Stimulated activated CD4-positive, alpha-beta T cell treated with anti-CD3 and anti-CD28 coated beads, Interleukin-2, amount 100 ng/mL, for 24 hours (primary cell): ENCODE data around the gene CHST11.

Source experiments
- DNase-seq, 2 donors: peaks; one replicate each; pipeline ENCODE4 v3.0.0-alpha.2; 2020

CHST11 gene

GRCh38 chr12:104590022-104590421, 133.3 kb downstream of the CHST11 start:
- DNase-seq, result no peak

- no peak for DNase-seq
Measured at GRCh38 chr12:104591257-104591885, 134.6 kb downstream of the CHST11 start.

GRCh38 chr12:104593482-104593881, 136.7 kb downstream of the CHST11 start:
- DNase-seq, result no peak

GRCh38 chr12:104596134-104596799, 139.5 kb downstream of the CHST11 start:
- no peak for DNase-seq

GRCh38 chr12:104596898-104597843, 140.4 kb downstream of the CHST11 start:
- DNase-seq, result no peak

GRCh38 chr12:104598342-104599271, 141.9 kb downstream of the CHST11 start:
- DNase-seq, result no peak

GRCh38 chr12:104599272-104600035, 142.7 kb downstream of the CHST11 start:
- no peak for DNase-seq

GRCh38 chr12:104600036-104600712, 143.4 kb downstream of the CHST11 start:
- no peak for DNase-seq

GRCh38 chr12:104600790-104601739, 144.3 kb downstream of the CHST11 start:
- DNase-seq, result no peak

- no peak for DNase-seq
Measured at GRCh38 chr12:104602406-104602805, 145.7 kb downstream of the CHST11 start.

GRCh38 chr12:104602896-104603295, 146.1 kb downstream of the CHST11 start:
- DNase-seq, result no peak

- no peak for DNase-seq
Measured at GRCh38 chr12:104603545-104603973, 146.8 kb downstream of the CHST11 start.

GRCh38 chr12:104604070-104604994, 147.6 kb downstream of the CHST11 start:
- DNase-seq, result peak; percentile 39 to 48

GRCh38 chr12:104604995-104605675, 148.4 kb downstream of the CHST11 start:
- DNase-seq, result no peak

- no peak for DNase-seq
Measured at GRCh38 chr12:104605685-104606084, 148.9 kb downstream of the CHST11 start.

- no peak for DNase-seq
Measured at GRCh38 chr12:104608998-104609397, 152.2 kb downstream of the CHST11 start.

- no peak for DNase-seq
Measured at GRCh38 chr12:104609445-104609844, 152.7 kb downstream of the CHST11 start.
